Omental fat pad (tissue), 4 donors: ENCODE data around the gene C2orf92. TPM values are rescaled to one million over a fixed set of nuclear protein-coding genes. Genes with fewer than 3 reads are reported as not detected.

Experiments
- ATAC-seq: fragments of 150-250 bp; one replicate; pipeline ENCODE4 v1.9.1; 2016; ENCODE audit warnings: mild to moderate bottlenecking, moderate library complexity; ENCODE audit not compliant: low FRiP score
- DNase-seq: peaks from one replicate; pipeline ENCODE4 v3.0.0-alpha.2; 2019; ENCODE audit warnings: low spot score
- CTCF ChIP-seq, 3 donors: fragments of 450-650 bp; IDR thresholded peaks; one replicate each; pipeline ENCODE4 v1.5.1; 2016 to 2017; ENCODE audit warnings: antibody characterized with exemption in 3 of 3, mild to moderate bottlenecking in 3 of 3, moderate library complexity in 2 of 3
- total RNA-seq, 4 donors: library from RNA; depleted of rRNA; stranded (reverse); fragments of >200 nt; gene quantifications; one replicate each; pipeline ENCODE4 v1.1.0, GENCODE V29; 2016

C2orf92 gene
- total RNA-seq, 4 donors from 2014 or later = 4.8 to 17.8 (median 10.4) TPM

- no peak for ATAC-seq
- TF ChIP-seq CTCF (IDR thresholded peaks at IDR 0.05) = no peak
- DNase-seq = no peak
These were observed 71.7 kb downstream of the C2orf92 start for GRCh38 chr2:97741251-97741650.

- no peak for TF ChIP-seq CTCF (IDR thresholded peaks at IDR 0.05)
- DNase-seq (no peak), ATAC-seq (no peak)
These were observed 72.2 kb downstream of the C2orf92 start for GRCh38 chr2:97741686-97742085.

- DNase-seq (no peak), ATAC-seq (no peak)
- no peak for TF ChIP-seq CTCF (IDR thresholded peaks at IDR 0.05)
These were observed 72.9 kb downstream of the C2orf92 start for GRCh38 chr2:97742381-97742847.

- ATAC-seq (no peak), DNase-seq (no peak)
- TF ChIP-seq CTCF (IDR thresholded peaks at IDR 0.05) = no peak
These were observed 74.4 kb downstream of the C2orf92 start for GRCh38 chr2:97743913-97744312.

GRCh38 chr2:97745474-97746174 is 76.1 kb downstream of the C2orf92 start:
- TF ChIP-seq CTCF (IDR thresholded peaks at IDR 0.05) = no peak
- no peak for DNase-seq
- ATAC-seq = no peak

GRCh38 chr2:97747285-97747684 is 77.8 kb downstream of the C2orf92 start:
- no peak for TF ChIP-seq CTCF (IDR thresholded peaks at IDR 0.05)
- ATAC-seq (no peak), DNase-seq (no peak)

GRCh38 chr2:97747716-97748115 is 78.2 kb downstream of the C2orf92 start:
- ATAC-seq (no peak), DNase-seq (no peak)
- TF ChIP-seq CTCF (IDR thresholded peaks at IDR 0.05) = no peak
